ENCODE data around the gene KLHL17. TPM values are rescaled to one million over a fixed set of nuclear protein-coding genes. Genes with fewer than 3 reads are reported as not detected.

KLHL17 gene
- total RNA-seq, 2 donors from 2014 or later: 4.2 to 15.3 TPM

GRCh38 chr1:923991-924655 lies 36.3 kb upstream of the KLHL17 start:
- DNase-seq (ENCODE audit: low spot score) (no peak), ATAC-seq (ENCODE audit: insufficient number of reproducible peaks, low FRiP score, low read depth) (no peak)
- Histone ChIP-seq H3K27ac (no peak overlapping the region), H3K4me3 (peak overlapping the region; percentile 65), H3K27me3 (replicated peaks; ENCODE audit: insufficient read depth) (no peaks in the 10 kb centered on the region), H3K4me1 (ENCODE audit: control insufficient read depth in 1 of 2, low read depth in 2 of 2) (peaks cover 8 to 47% of the 10 kb centered on the region in 2 donors), H3K9me3 (no peaks in the 10 kb centered on the region), H3K36me3 (no peaks in the 10 kb centered on the region)
- TF ChIP-seq CTCF (IDR thresholded peaks at IDR 0.05): no peak

GRCh38 chr1:924656-925560 lies 35.5 kb upstream of the KLHL17 start:
- Histone ChIP-seq H3K4me1 (ENCODE audit: control insufficient read depth in 1 of 2, low read depth in 2 of 2) (peaks cover 8 to 47% of the 10 kb centered on the region in 2 donors), H3K27ac (no peak overlapping the region), H3K36me3 (no peaks in the 10 kb centered on the region), H3K9me3 (no peaks in the 10 kb centered on the region), H3K4me3 (peak overlapping the region; percentile 65), H3K27me3 (replicated peaks; ENCODE audit: insufficient read depth) (no peaks in the 10 kb centered on the region)
- ATAC-seq (ENCODE audit: insufficient number of reproducible peaks, low FRiP score, low read depth) (no peak), DNase-seq (ENCODE audit: low spot score) (no peak)
- TF ChIP-seq CTCF (IDR thresholded peaks at IDR 0.05): no peak

- Histone ChIP-seq H3K27me3 (replicated peaks; ENCODE audit: insufficient read depth) (no peaks in the 10 kb centered on the region), H3K4me1 (ENCODE audit: control insufficient read depth in 1 of 2, low read depth in 2 of 2) (peaks cover 6 to 39% of the 10 kb centered on the region in 2 donors)
- no peak for ATAC-seq (ENCODE audit: insufficient number of reproducible peaks, low FRiP score, low read depth)
Measured at GRCh38 chr1:925561-926421, 34.6 kb upstream of the KLHL17 start.

GRCh38 chr1:927234-927633 lies 33.1 kb upstream of the KLHL17 start:
- Histone ChIP-seq H3K4me3 (no peak overlapping the region), H3K27me3 (replicated peaks; ENCODE audit: insufficient read depth) (no peaks in the 10 kb centered on the region), H3K4me1 (ENCODE audit: control insufficient read depth in 1 of 2, low read depth in 2 of 2) (peaks cover 5 to 28% of the 10 kb centered on the region in 2 donors), H3K36me3 (no peaks in the 10 kb centered on the region), H3K9me3 (no peaks in the 10 kb centered on the region), H3K27ac (no peak overlapping the region)
- DNase-seq (ENCODE audit: low spot score) (no peak), ATAC-seq (ENCODE audit: insufficient number of reproducible peaks, low FRiP score, low read depth) (no peak)
- no peak for TF ChIP-seq CTCF (IDR thresholded peaks at IDR 0.05)

More at GRCh38 chr1:925561-926421, 34.6 kb upstream of the KLHL17 start:
- H3K4me3 ChIP-seq: peak overlapping the region; percentile 65
- H3K9me3 ChIP-seq: no peaks in the 10 kb centered on the region
- TF ChIP-seq CTCF (IDR thresholded peaks at IDR 0.05): no peak
- no peak for DNase-seq (ENCODE audit: low spot score)
- H3K36me3 ChIP-seq: no peaks in the 10 kb centered on the region
- H3K27ac ChIP-seq: no peak overlapping the region
